DND-41 (cell line): ENCODE results near the gene COG6.

Experiments used
- ATAC-seq: fragments of 200-7000 bp; cut with Tn5 transposase; 3 replicates; pipeline ENCODE4 v1.9.1; 2021; ENCODE audit warnings: low read depth; ENCODE audit not compliant: insufficient read depth
- DNase-seq: peaks from one replicate; pipeline ENCODE4 v3.0.0-alpha.2; 2020
- H2AFZ ChIP-seq: 2 replicates; pipeline ENCODE4 v1.6.0; 2012; ENCODE audit warnings: low read depth, low read length
- H3K27ac ChIP-seq: 2 replicates; pipeline ENCODE4 v1.5.1; 2012; ENCODE audit warnings: low read length, inconsistent platforms
- H3K27me3 ChIP-seq: fragments of 200-600 bp; sonication (generic); 2 replicates; pipeline ENCODE4 v1.6.0; 2012; ENCODE audit warnings: low read length, mild to moderate bottlenecking, inconsistent platforms; ENCODE audit not compliant: insufficient read depth, poor library complexity
- H3K36me3 ChIP-seq: 2 replicates; pipeline ENCODE4 v1.5.1; 2012; ENCODE audit warnings: low read length, inconsistent platforms; ENCODE audit not compliant: insufficient read depth
- H3K4me1 ChIP-seq: 2 replicates; pipeline ENCODE4 v1.5.1; 2012; ENCODE audit warnings: mild to moderate bottlenecking, low read length; ENCODE audit not compliant: insufficient read depth
- H3K4me2 ChIP-seq: 2 replicates; pipeline ENCODE4 v1.6.0; 2012; ENCODE audit warnings: mild to moderate bottlenecking, moderate library complexity, low read length, inconsistent platforms; ENCODE audit not compliant: insufficient read depth
- H3K4me3 ChIP-seq, 2 experiments: fragments of 200-600 bp in 1 of 2; shearing (Covaris generic) in 1 of 2; 2 replicates each; pipeline ENCODE4 v1.5.1; 2012 to 2016; ENCODE audit warnings: inconsistent platforms in 2 of 2, low read length in 2 of 2, mild to moderate bottlenecking in 2 of 2, low read depth in 1 of 2, moderate library complexity in 1 of 2
- H3K79me2 ChIP-seq: 2 replicates; pipeline ENCODE4 v1.6.0; 2012; ENCODE audit warnings: low read length, inconsistent platforms; ENCODE audit not compliant: insufficient read depth
- H3K9ac ChIP-seq: 2 replicates; pipeline ENCODE4 v1.6.0; 2012; ENCODE audit warnings: low read depth, mild to moderate bottlenecking, inconsistent platforms, low read length, moderate library complexity
- H3K9me3 ChIP-seq: 2 replicates; pipeline ENCODE4 v1.5.1; 2012; ENCODE audit warnings: low read length, moderate library complexity, mild to moderate bottlenecking, inconsistent platforms; ENCODE audit not compliant: insufficient read depth, severe bottlenecking
- H4K20me1 ChIP-seq: 2 replicates; pipeline ENCODE4 v1.6.0; 2012; ENCODE audit warnings: low read length; ENCODE audit not compliant: insufficient read depth
- CTCF ChIP-seq: IDR thresholded peaks from 2 replicates; pipeline ENCODE4 v1.5.1; 2012; ENCODE audit warnings: borderline replicate concordance, low read length, moderate library complexity, mild to moderate bottlenecking; ENCODE audit not compliant: poor library complexity, severe bottlenecking; ENCODE audit errors: extremely low read depth
- EZH2 ChIP-seq: IDR thresholded peaks from 3 replicates; pipeline ENCODE4 v1.6.1; 2012; ENCODE audit warnings: borderline replicate concordance, low read depth, mild to moderate bottlenecking, moderate library complexity, low read length, inconsistent platforms; ENCODE audit not compliant: severe bottlenecking

Gene COG6

GRCh38 chr13:39635564-39635963 lies 19.9 kb upstream of the COG6 start:
- TF ChIP-seq CTCF = no peak
- no peak for TF ChIP-seq EZH2
- Histone ChIP-seq H3K79me2 (no peaks in the 10 kb centered on the region), H3K4me1 (no peaks in the 10 kb centered on the region), H4K20me1 (no peaks in the 10 kb centered on the region), H3K9me3 (no peaks in the 10 kb centered on the region), H3K4me3 (no peak overlapping the region), H3K27ac (no peak overlapping the region), H3K9ac (no peak overlapping the region), H3K4me2 (no peak overlapping the region), H2AFZ (no peak overlapping the region), H3K36me3 (no peaks in the 10 kb centered on the region), H3K27me3 (peaks cover 3% of the 10 kb centered on the region)
- ATAC-seq (no peak), DNase-seq (no peak)

- TF ChIP-seq EZH2 (no peak), CTCF (no peak)
- Histone ChIP-seq H3K79me2 (no peaks in the 10 kb centered on the region), H3K9ac (no peak overlapping the region), H3K27me3 (peaks cover 3% of the 10 kb centered on the region), H4K20me1 (no peaks in the 10 kb centered on the region), H3K36me3 (no peaks in the 10 kb centered on the region), H3K27ac (no peak overlapping the region), H2AFZ (no peak overlapping the region), H3K4me1 (no peaks in the 10 kb centered on the region), H3K4me3 (no peak overlapping the region), H3K9me3 (no peaks in the 10 kb centered on the region), H3K4me2 (no peak overlapping the region)
- DNase-seq = no peak
- ATAC-seq = no peak
These were observed 17.6 kb upstream of the COG6 start for GRCh38 chr13:39637890-39638289.

GRCh38 chr13:39641645-39642044 lies 13.8 kb upstream of the COG6 start:
- H3K4me3 ChIP-seq = no peak overlapping the region
- H3K36me3 ChIP-seq = no peaks in the 10 kb centered on the region
- H3K27me3 ChIP-seq = peaks cover 3% of the 10 kb centered on the region
- H3K4me1 ChIP-seq = no peaks in the 10 kb centered on the region
- H4K20me1 ChIP-seq = no peaks in the 10 kb centered on the region
- no peaks in the 10 kb centered on the region for H3K79me2 ChIP-seq
- TF ChIP-seq CTCF (no peak), EZH2 (no peak)
- DNase-seq = no peak
- no peak overlapping the region for H3K9ac ChIP-seq
- ATAC-seq = no peak
- H3K9me3 ChIP-seq = no peaks in the 10 kb centered on the region
- H2AFZ ChIP-seq = no peak overlapping the region
- no peak overlapping the region for H3K4me2 ChIP-seq
- no peak overlapping the region for H3K27ac ChIP-seq

- H3K9ac ChIP-seq = no peak overlapping the region
- ATAC-seq (no peak), DNase-seq (no peak)
- H2AFZ ChIP-seq = no peak overlapping the region
- H3K27me3 ChIP-seq = peaks cover 6% of the 10 kb centered on the region
- H3K9me3 ChIP-seq = no peaks in the 10 kb centered on the region
- H3K36me3 ChIP-seq = no peaks in the 10 kb centered on the region
- no peak overlapping the region for H3K4me2 ChIP-seq
- no peaks in the 10 kb centered on the region for H3K4me1 ChIP-seq
- no peaks in the 10 kb centered on the region for H3K79me2 ChIP-seq
- H3K4me3 ChIP-seq = no peak overlapping the region
- no peak overlapping the region for H3K27ac ChIP-seq
- no peaks in the 10 kb centered on the region for H4K20me1 ChIP-seq
- TF ChIP-seq CTCF (no peak), EZH2 (no peak)
These were observed 9.3 kb upstream of the COG6 start for GRCh38 chr13:39646122-39646521.
